B cell (primary cell): ENCODE measurements around the gene SHC4.

Experiments
- CTCF ChIP-seq: fragments of 200-600 bp; IDR thresholded peaks from one replicate; pipeline ENCODE4 v1.8.0; 2022; ENCODE audit warnings: antibody characterized with exemption, mild to moderate bottlenecking
- EZH2 ChIP-seq: IDR thresholded peaks from 2 replicates; pipeline ENCODE4 v1.6.1; 2012; ENCODE audit warnings: borderline replicate concordance, low read depth, mild to moderate bottlenecking, moderate library complexity, low read length; ENCODE audit not compliant: insufficient read depth, poor library complexity, severe bottlenecking

- TF ChIP-seq CTCF, result no peak
- TF ChIP-seq EZH2, result no peak
Observed at GRCh38 chr15:48914717-48915116, 49.0 kb downstream of the SHC4 start.
